ENCODE data around the gene CEP95. TPM values are rescaled to one million over a fixed set of nuclear protein-coding genes. Genes with fewer than 3 reads are reported as not detected.

Gene CEP95
- polyA plus RNA-seq, 3 donors: 4.6 to 42.1 (median 5.0) TPM

DNA sequence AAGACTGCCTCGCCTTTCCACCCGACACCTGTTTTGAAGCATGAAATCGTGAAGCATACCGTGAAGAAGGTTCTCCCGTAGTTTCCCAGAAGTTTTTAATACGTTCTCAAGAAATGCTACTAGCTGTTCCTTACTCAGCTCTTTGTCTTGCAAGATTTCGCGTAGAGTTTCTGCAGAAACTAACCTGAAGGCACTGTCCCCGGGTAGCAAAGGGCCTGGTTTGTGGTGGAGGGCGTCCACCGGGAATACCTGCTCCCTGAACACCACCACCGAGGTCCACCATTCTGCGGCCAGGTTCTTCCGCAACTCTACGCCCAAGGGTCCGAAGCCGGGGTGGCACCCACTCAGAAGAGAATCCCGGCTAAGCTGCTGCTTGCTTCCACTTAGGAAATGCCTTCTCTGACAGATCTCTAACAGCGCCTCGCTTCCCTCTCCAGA is 10.4 kb upstream of the CEP95 start:
- DNase-seq: no peak
- H3K36me3 ChIP-seq (replicated peaks in 1 of 2; ENCODE audit: control insufficient read depth in 1 of 2, insufficient read depth in 2 of 2, low read length in 2 of 2): peaks cover 46% of the 10 kb centered on the region in 2 donors
- H3K36me3 Mint-ChIP-seq: peaks cover 43 to 54% of the 10 kb centered on the region in 2 donors

DNA sequence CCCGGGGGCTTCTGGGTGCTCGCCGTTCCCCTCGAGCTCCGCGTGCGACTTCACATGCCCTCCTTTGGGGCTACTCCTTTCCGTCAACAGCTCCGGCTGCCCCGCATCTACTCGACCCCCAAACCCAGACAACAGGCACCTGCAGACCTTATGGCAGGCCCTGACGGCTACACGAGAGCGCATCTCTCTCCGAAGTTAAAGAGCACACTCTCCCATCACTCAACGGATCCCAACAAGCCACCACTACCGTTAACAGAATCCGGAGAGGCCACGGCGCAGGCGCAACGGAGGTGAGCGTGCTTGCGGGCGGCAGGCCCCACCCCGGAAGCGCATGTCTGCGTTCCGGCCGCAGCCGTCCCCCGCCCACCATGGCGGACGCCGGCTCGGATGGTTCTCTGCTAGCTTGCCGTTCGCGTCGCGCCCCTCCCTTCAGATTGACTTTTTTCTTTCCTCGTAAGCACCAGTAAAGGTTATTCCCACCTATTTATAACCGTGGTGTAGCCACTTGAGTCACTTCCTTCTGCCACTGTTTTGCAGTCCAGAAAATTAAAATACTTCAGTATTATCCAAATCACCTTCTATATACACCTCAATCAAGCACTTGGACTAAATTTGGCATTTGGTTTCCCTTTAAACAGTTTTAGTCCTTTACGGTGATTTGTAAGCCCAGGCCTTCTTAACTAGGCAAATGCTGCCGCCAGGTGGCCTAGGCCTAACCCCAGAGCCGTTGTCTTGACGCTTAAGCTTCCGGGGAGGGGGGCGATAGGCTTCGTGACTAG is 9.8 kb upstream of the CEP95 start, which contains the start of gene POLG2:
Gene POLG2, minus strand, starts transcription at position 269 of the 779 bp plus-strand sequence. Its CDS starts 86 bp downstream, at position 183.
- under 1% methylated on average over 46 of the region's 50 CpGs for WGBS (ENCODE audit: insufficient coverage)
- TF ChIP-seq, protein P1, sequence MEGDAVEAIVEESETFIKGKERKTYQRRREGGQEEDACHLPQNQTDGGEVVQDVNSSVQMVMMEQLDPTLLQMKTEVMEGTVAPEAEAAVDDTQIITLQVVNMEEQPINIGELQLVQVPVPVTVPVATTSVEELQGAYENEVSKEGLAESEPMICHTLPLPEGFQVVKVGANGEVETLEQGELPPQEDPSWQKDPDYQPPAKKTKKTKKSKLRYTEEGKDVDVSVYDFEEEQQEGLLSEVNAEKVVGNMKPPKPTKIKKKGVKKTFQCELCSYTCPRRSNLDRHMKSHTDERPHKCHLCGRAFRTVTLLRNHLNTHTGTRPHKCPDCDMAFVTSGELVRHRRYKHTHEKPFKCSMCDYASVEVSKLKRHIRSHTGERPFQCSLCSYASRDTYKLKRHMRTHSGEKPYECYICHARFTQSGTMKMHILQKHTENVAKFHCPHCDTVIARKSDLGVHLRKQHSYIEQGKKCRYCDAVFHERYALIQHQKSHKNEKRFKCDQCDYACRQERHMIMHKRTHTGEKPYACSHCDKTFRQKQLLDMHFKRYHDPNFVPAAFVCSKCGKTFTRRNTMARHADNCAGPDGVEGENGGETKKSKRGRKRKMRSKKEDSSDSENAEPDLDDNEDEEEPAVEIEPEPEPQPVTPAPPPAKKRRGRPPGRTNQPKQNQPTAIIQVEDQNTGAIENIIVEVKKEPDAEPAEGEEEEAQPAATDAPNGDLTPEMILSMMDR (IDR thresholded peaks at IDR 0.05): peak; percentile 61
- H3K4me1 Mint-ChIP-seq: peaks cover 55% of the 10 kb centered on the region
- intact Hi-C loops (cut with micrococcal nuclease): loop anchor here in 1 of 2 donors (10.0 kb wide), 1 partner anchor 192 kb away; no protein-coding TSS in a partner anchor
- Histone ChIP-seq H2AFZ (ENCODE audit: insufficient read depth, low read depth, low read length, poor library complexity, severe bottlenecking) (peak within 1 kb of the TSS; percentile 69), H3K9me3 (replicated peaks in 1 of 2; ENCODE audit: control insufficient read depth in 1 of 2, insufficient read depth in 1 of 2, low read length in 2 of 2) (no peaks in the 10 kb centered on the region), H3K4me3 (replicated peaks in 1 of 3; ENCODE audit: low read depth in 2 of 3, low read length in 3 of 3) (peak within 1 kb of the TSS; percentile 57 to 84 (median 70)), H3K9ac (ENCODE audit: insufficient read depth, low read length, poor library complexity, severe bottlenecking) (peak within 1 kb of the TSS; percentile 78), H3K79me2 (ENCODE audit: insufficient read depth, low read length) (peaks cover 83% of the 10 kb centered on the region), H3K4me1 (ENCODE audit: control insufficient read depth in 1 of 2, insufficient read depth in 2 of 2, low read length in 2 of 2) (peaks cover 31 to 40% of the 10 kb centered on the region in 2 donors), H4K20me1 (ENCODE audit: insufficient read depth, low read length) (peaks cover 48% of the 10 kb centered on the region), H3K4me2 (replicated peaks; ENCODE audit: extremely low read depth, low read length, poor library complexity, severe bottlenecking) (peak within 1 kb of the TSS; percentile 85), H3K27ac (ENCODE audit: low read depth in 1 of 2, low read length in 2 of 2) (peak within 1 kb of the TSS; percentile 90 to 97), H3K27me3 (ENCODE audit: control insufficient read depth in 2 of 2, insufficient read depth in 2 of 2, low read length in 2 of 2) (no peaks in the 10 kb centered on the region), H3K36me3 (replicated peaks in 1 of 2; ENCODE audit: control insufficient read depth in 1 of 2, insufficient read depth in 2 of 2, low read length in 2 of 2) (peaks cover 51% of the 10 kb centered on the region in 2 donors)
- peak within 1 kb of the TSS; percentile 96 to 99 (median 98) for H3K27ac Mint-ChIP-seq
- DNase-seq: peak; percentile 91 to 94 (median 94)
- peak within 1 kb of the TSS; percentile 99 to 100 for H3K4me3 Mint-ChIP-seq
- peaks cover 0 to 1% (median 0%) of the 10 kb centered on the region in 7 donors for H3K9me3 Mint-ChIP-seq
- peaks cover 49 to 54% of the 10 kb centered on the region in 2 donors for H3K36me3 Mint-ChIP-seq
- peaks cover 0 to 2% (median 0%) of the 10 kb centered on the region in 3 donors for H3K27me3 Mint-ChIP-seq (ENCODE audit: low read depth in 3 of 3)

More for the DNA sequence above, 10.4 kb upstream of the CEP95 start:
- Mint-ChIP-seq H3K9me3 (peaks cover 0 to 1% (median 0%) of the 10 kb centered on the region in 7 donors), H3K27me3 (ENCODE audit: low read depth in 3 of 3) (peaks cover 0 to 2% (median 0%) of the 10 kb centered on the region in 3 donors), H3K4me1 (peaks cover 54% of the 10 kb centered on the region), H3K4me3 (peak overlapping the region; percentile 99 to 100), H3K27ac (peak overlapping the region; percentile 96 to 99 (median 98))
- peaks cover 35 to 44% of the 10 kb centered on the region in 2 donors for H3K4me1 ChIP-seq (ENCODE audit: control insufficient read depth in 1 of 2, insufficient read depth in 2 of 2, low read length in 2 of 2)
- peak overlapping the region; percentile 78 for H3K9ac ChIP-seq (ENCODE audit: insufficient read depth, low read length, poor library complexity, severe bottlenecking)
- peak overlapping the region; percentile 90 to 97 for H3K27ac ChIP-seq (ENCODE audit: low read depth in 1 of 2, low read length in 2 of 2)
- WGBS (ENCODE audit: insufficient coverage): 0% methylated on average over 15 of the region's 20 CpGs
- H4K20me1 ChIP-seq (ENCODE audit: insufficient read depth, low read length): peaks cover 42% of the 10 kb centered on the region
- peaks cover 83% of the 10 kb centered on the region for H3K79me2 ChIP-seq (ENCODE audit: insufficient read depth, low read length)
- TF ChIP-seq, protein P1 (IDR thresholded peaks at IDR 0.05): no peak
- peak overlapping the region; percentile 85 for H3K4me2 ChIP-seq (replicated peaks; ENCODE audit: extremely low read depth, low read length, poor library complexity, severe bottlenecking)
- no peaks in the 10 kb centered on the region for H3K9me3 ChIP-seq (replicated peaks in 1 of 2; ENCODE audit: control insufficient read depth in 1 of 2, insufficient read depth in 1 of 2, low read length in 2 of 2)
- peak overlapping the region; percentile 69 for H2AFZ ChIP-seq (ENCODE audit: insufficient read depth, low read depth, low read length, poor library complexity, severe bottlenecking)
- H3K27me3 ChIP-seq (ENCODE audit: control insufficient read depth in 2 of 2, insufficient read depth in 2 of 2, low read length in 2 of 2): no peaks in the 10 kb centered on the region
- intact Hi-C loops (cut with micrococcal nuclease): loop anchor here in 1 of 2 donors (10.0 kb wide), 1 partner anchor 192 kb away; no protein-coding TSS in a partner anchor
- peak overlapping the region; percentile 57 to 84 (median 70) for H3K4me3 ChIP-seq (replicated peaks in 1 of 3; ENCODE audit: low read depth in 2 of 3, low read length in 3 of 3)

Measured in CD14-positive monocyte (primary cell).